Endodermal cell (in vitro differentiated cells): ENCODE data around the gene RNF111. TPM values are rescaled to one million over a fixed set of nuclear protein-coding genes. Genes with fewer than 3 reads are reported as not detected.

Experiments used
- DNase-seq: peaks from one replicate; pipeline ENCODE4 v3.0.0-alpha.2; 2017
- H3K27ac ChIP-seq: 2 replicates; pipeline ENCODE4 v1.5.1; 2013; ENCODE audit warnings: mild to moderate bottlenecking, low read depth, low read length, moderate library complexity
- H3K27me3 ChIP-seq: 2 replicates; pipeline ENCODE4 v1.6.1; 2013; ENCODE audit warnings: mild to moderate bottlenecking, low read length, moderate library complexity; ENCODE audit not compliant: insufficient read depth, control insufficient read depth, poor library complexity, severe bottlenecking
- H3K36me3 ChIP-seq: 2 replicates; pipeline ENCODE4 v1.7.0; 2013; ENCODE audit warnings: mild to moderate bottlenecking, low read length, moderate library complexity; ENCODE audit not compliant: control insufficient read depth, insufficient read depth
- H3K4me1 ChIP-seq: one replicate; pipeline ENCODE4 v1.7.0; 2013; ENCODE audit warnings: low read length; ENCODE audit not compliant: control insufficient read depth, insufficient read depth
- H3K4me3 ChIP-seq: 2 replicates; pipeline ENCODE4 v1.5.1; 2013; ENCODE audit warnings: mild to moderate bottlenecking, low read length, moderate library complexity
- H3K9ac ChIP-seq: 2 replicates; pipeline ENCODE4 v1.6.1; 2013; ENCODE audit warnings: mild to moderate bottlenecking, low read length, moderate library complexity; ENCODE audit not compliant: poor library complexity, severe bottlenecking; ENCODE audit errors: extremely low read depth
- H3K9me3 ChIP-seq: 2 replicates; pipeline ENCODE4 v1.6.1; 2013; ENCODE audit warnings: mild to moderate bottlenecking, low read length, moderate library complexity; ENCODE audit not compliant: control insufficient read depth
- H3K27ac Mint-ChIP-seq: 2 replicates; pipeline ENCODE4 v1.8.0; 2020; ENCODE audit warnings: mixed read lengths
- H3K27me3 Mint-ChIP-seq: 2 replicates; pipeline ENCODE4 v1.8.0; 2021; ENCODE audit warnings: mild to moderate bottlenecking, mixed read lengths; ENCODE audit not compliant: insufficient read depth
- H3K36me3 Mint-ChIP-seq: 2 replicates; pipeline ENCODE4 v1.8.0; 2020; ENCODE audit warnings: low read depth, mixed read lengths
- H3K4me1 Mint-ChIP-seq: 2 replicates; pipeline ENCODE4 v1.8.0; 2020; ENCODE audit warnings: mixed read lengths
- H3K4me3 Mint-ChIP-seq: 2 replicates; pipeline ENCODE4 v1.8.0; 2020; ENCODE audit warnings: mild to moderate bottlenecking, moderate library complexity, mixed read lengths
- H3K9me3 Mint-ChIP-seq: 2 replicates; pipeline ENCODE4 v1.8.0; 2020; ENCODE audit warnings: mild to moderate bottlenecking, mixed read lengths
- WGBS, 2 experiments: methylation state at CpG; one replicate each; pipeline versions ENCODE4 v1.1.5 to v1.1.7; 2013; ENCODE audit warnings: missing lambda C conversion rate in 2 of 2, mixed read lengths in 1 of 2; ENCODE audit not compliant: insufficient coverage in 1 of 2, insufficient read length in 1 of 2; 5-methylcytosine and 5-hydroxymethylcytosine counted together
- total RNA-seq, 2 donors: library from RNA; stranded (reverse); fragmentation: NEBNext Ultra II Directional in 1 of 2; extraction: Animal tissue kit (Norgen Biotek cat#: 25700) in 1 of 2; gene quantifications; 2 replicates in 1 of 2; 3 replicates in 1 of 2; pipeline ENCODE4 v1.2.1, GENCODE V29; 2021
- TF ChIP-seq, protein P1 (sequence below): fragments of 200-600 bp; sonication (generic); conservative IDR thresholded peaks from 2 replicates; pipeline ENCODE4 v1.5.0; 2021; ENCODE audit warnings: antibody characterized with exemption, mild to moderate bottlenecking

Gene RNF111
- total RNA-seq, 2 donors from 2014 or later: 31.6 to 31.9 TPM

DNA sequence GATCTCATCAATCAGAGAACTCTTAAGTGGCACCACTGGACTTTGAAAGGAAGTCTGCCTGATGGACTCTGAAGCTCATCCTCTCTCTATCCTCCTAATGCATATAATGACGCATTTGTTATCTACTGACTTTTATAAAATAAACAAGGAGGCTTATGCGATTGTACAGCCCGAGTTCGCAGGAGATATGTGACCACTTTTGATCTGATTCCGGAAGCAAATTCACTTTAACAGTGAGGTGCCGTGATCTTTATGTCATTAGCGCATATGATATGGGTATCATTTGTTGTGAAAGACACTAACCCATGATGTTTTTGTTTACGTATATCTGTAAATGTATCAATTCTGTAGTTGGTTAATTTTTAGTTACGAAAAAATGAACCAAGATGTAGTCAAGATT, 427 bp upstream of the RNF111 start:
- H3K4me3 ChIP-seq: peak overlapping the region; percentile 94
- peaks cover 18% of the 10 kb centered on the region for H3K4me1 Mint-ChIP-seq
- H3K9ac ChIP-seq: no peak overlapping the region
- WGBS, 2 experiments: 66 to 75% methylated on average over 8 to 9 of the region's 9 CpGs
- no peaks in the 10 kb centered on the region for H3K27me3 ChIP-seq
- H3K27ac Mint-ChIP-seq: peak overlapping the region; percentile 94
- H3K27ac ChIP-seq: no peak overlapping the region
- no peaks in the 10 kb centered on the region for H3K9me3 ChIP-seq
- H3K4me3 Mint-ChIP-seq: peak overlapping the region; percentile 87
- H3K36me3 Mint-ChIP-seq: peaks cover 15% of the 10 kb centered on the region
- H3K36me3 ChIP-seq: peaks cover 17% of the 10 kb centered on the region
- TF ChIP-seq, protein P1, sequence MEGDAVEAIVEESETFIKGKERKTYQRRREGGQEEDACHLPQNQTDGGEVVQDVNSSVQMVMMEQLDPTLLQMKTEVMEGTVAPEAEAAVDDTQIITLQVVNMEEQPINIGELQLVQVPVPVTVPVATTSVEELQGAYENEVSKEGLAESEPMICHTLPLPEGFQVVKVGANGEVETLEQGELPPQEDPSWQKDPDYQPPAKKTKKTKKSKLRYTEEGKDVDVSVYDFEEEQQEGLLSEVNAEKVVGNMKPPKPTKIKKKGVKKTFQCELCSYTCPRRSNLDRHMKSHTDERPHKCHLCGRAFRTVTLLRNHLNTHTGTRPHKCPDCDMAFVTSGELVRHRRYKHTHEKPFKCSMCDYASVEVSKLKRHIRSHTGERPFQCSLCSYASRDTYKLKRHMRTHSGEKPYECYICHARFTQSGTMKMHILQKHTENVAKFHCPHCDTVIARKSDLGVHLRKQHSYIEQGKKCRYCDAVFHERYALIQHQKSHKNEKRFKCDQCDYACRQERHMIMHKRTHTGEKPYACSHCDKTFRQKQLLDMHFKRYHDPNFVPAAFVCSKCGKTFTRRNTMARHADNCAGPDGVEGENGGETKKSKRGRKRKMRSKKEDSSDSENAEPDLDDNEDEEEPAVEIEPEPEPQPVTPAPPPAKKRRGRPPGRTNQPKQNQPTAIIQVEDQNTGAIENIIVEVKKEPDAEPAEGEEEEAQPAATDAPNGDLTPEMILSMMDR: no peak
- no peaks in the 10 kb centered on the region for H3K9me3 Mint-ChIP-seq
- peaks cover 5% of the 10 kb centered on the region for H3K4me1 ChIP-seq
- peaks cover 4% of the 10 kb centered on the region for H3K27me3 Mint-ChIP-seq
- DNase-seq: no peak

DNA sequence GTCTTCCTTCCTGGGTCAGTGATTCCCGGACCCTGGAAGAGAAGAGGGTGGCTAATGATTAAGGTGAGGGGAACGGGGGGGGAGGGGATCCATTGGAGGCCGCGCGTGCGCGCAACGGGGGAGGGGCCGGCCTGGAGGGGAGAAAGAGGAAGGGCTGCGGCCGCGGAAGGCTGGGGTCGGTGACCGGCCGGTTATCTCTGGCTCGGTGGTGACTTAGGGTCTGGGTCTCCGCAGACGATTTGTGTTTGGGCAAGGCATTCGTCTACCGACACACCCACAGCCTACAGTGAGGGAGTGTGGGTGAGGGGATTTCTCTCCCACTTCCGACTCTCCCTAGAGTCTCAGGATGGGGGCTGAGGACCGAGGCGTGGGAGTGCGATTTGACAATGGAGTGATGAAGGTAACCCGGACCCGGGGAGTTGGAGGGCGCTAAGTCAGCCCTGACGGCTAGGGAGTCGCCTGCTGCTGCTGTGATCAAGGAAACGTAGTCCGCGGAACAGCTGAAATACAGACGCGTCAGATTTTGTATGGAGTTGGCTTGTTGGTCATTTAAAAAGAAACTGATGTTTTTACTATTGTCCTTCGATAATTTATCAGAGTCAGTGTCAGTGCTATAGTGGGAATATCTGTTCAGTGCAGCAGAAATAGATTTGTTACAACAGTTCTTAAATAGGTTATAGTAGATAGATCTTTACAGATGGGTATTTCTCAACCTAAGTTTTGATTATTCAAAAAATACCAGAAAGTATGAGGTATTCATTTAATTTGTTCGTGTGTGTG, 733 bp downstream of the RNF111 start:
- WGBS, 2 experiments: 0 to 1% methylated on average over 7 to 32 of the region's 36 CpGs
- peak overlapping the region; percentile 80 for H3K9ac ChIP-seq
- Mint-ChIP-seq H3K4me1 (peaks cover 18% of the 10 kb centered on the region), H3K27me3 (no peaks in the 10 kb centered on the region), H3K9me3 (no peaks in the 10 kb centered on the region), H3K27ac (peak overlapping the region; percentile 94), H3K36me3 (peaks cover 20% of the 10 kb centered on the region), H3K4me3 (peak overlapping the region; percentile 87)
- H3K4me3 ChIP-seq: peak overlapping the region; percentile 94
- H3K27me3 ChIP-seq: no peaks in the 10 kb centered on the region
- H3K36me3 ChIP-seq: peaks cover 23% of the 10 kb centered on the region
- TF ChIP-seq, protein P1: no peak
- DNase-seq: peak; percentile 90
- H3K9me3 ChIP-seq: no peaks in the 10 kb centered on the region
- H3K4me1 ChIP-seq: peaks cover 5% of the 10 kb centered on the region
- H3K27ac ChIP-seq: peak overlapping the region; percentile 86

DNA sequence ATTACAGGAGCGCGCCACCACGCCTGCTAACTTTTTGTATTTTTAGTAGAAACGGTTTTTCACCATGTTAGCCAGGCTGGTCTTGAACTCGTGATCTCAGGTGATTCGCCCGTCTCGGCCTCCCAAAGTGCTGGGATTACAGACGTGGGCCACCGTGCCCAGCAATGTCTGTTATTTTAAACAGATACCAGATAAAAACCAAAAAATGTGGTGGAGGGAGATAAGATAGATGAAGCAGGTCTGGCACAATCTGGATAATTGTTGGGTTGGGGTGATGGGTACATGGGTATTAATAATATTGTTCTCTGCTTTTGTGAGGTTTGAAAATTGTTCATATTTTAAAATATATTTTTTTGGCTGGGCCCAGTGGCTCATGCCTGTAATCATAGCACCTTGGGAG, 4.7 kb downstream of the RNF111 start:
- H3K4me3 ChIP-seq: no peak overlapping the region
- 93 to 98% methylated on average over 8 to 10 of the region's 10 CpGs for WGBS, 2 experiments
- peaks cover 35% of the 10 kb centered on the region for H3K36me3 ChIP-seq
- no peaks in the 10 kb centered on the region for H3K9me3 Mint-ChIP-seq
- peaks cover 31% of the 10 kb centered on the region for H3K36me3 Mint-ChIP-seq
- H3K9me3 ChIP-seq: no peaks in the 10 kb centered on the region
- no peak overlapping the region for H3K27ac ChIP-seq
- H3K4me1 Mint-ChIP-seq: peaks cover 18% of the 10 kb centered on the region
- no peak overlapping the region for H3K27ac Mint-ChIP-seq
- peaks cover 5% of the 10 kb centered on the region for H3K4me1 ChIP-seq
- DNase-seq: no peak
- H3K9ac ChIP-seq: no peak overlapping the region
- TF ChIP-seq, protein P1: no peak
- no peaks in the 10 kb centered on the region for H3K27me3 ChIP-seq
- no peaks in the 10 kb centered on the region for H3K27me3 Mint-ChIP-seq
- H3K4me3 Mint-ChIP-seq: no peak overlapping the region
